Breast epithelium (tissue), 4 donors: ENCODE data around the gene SLC39A1. TPM values are rescaled to one million over a fixed set of nuclear protein-coding genes. Genes with fewer than 3 reads are reported as not detected.

Experiments used
- DNase-seq, 2 donors: peaks; one replicate each; pipeline ENCODE4 v3.0.0-alpha.2; 2019; ENCODE audit warnings: low spot score in 2 of 2
- H3K27ac ChIP-seq, 2 donors: fragments of 200-600 bp; sonication (generic) in 1 of 2; one replicate each; pipeline ENCODE4 v1.5.1; 2016 to 2019; ENCODE audit warnings: mild to moderate bottlenecking in 1 of 2
- H3K27me3 ChIP-seq, 2 donors: fragments of 200-600 bp; sonication (generic) in 1 of 2; one replicate each; pipeline versions ENCODE4 v1.5.1 to v1.6.0; 2017 to 2019; ENCODE audit warnings: control low read depth in 1 of 2, mild to moderate bottlenecking in 1 of 2
- H3K36me3 ChIP-seq: fragments of 200-600 bp; one replicate; pipeline ENCODE4 v1.5.1; 2019
- H3K4me1 ChIP-seq, 2 donors: fragments of 200-600 bp; sonication (generic); one replicate each; pipeline ENCODE4 v1.5.1; 2016 to 2019; ENCODE audit warnings: control low read depth in 1 of 2
- H3K4me3 ChIP-seq, 3 donors: fragments of 200-600 bp; sonication (generic); 1 replicate in 2 of 3; 2 replicates in 1 of 3; pipeline ENCODE4 v1.5.1; 2016 to 2019; ENCODE audit warnings: mild to moderate bottlenecking in 3 of 3, moderate library complexity in 2 of 3
- H3K9me3 ChIP-seq, 2 donors: fragments of 200-600 bp; sonication (generic) in 1 of 2; one replicate each; pipeline ENCODE4 v1.5.1; 2016 to 2019; ENCODE audit warnings: control low read depth in 1 of 2
- POLR2A ChIP-seq: fragments of 450-650 bp; IDR thresholded peaks from one replicate; pipeline ENCODE4 v1.6.1; 2016; ENCODE audit warnings: antibody characterized with exemption, mild to moderate bottlenecking, moderate library complexity
- POLR2AphosphoS5 ChIP-seq, 3 donors: sonication (generic); formaldehyde crosslinking; IDR thresholded peaks; one replicate each; pipeline ENCODE4 v1.6.1; 2017; ENCODE audit warnings: antibody characterized with exemption in 3 of 3
- intact Hi-C: fragments of 100-400 bp; cut with DNase I; formaldehyde crosslinking; loops from one replicate; pipeline ENCODE4 v1.15.1; 2023; ENCODE audit warnings: low total_unique reads
- total RNA-seq, 3 donors: library from RNA; depleted of rRNA; stranded (reverse); fragments of >200 nt; gene quantifications; one replicate each; pipeline ENCODE4 v1.1.0, GENCODE V29; 2016
- TF ChIP-seq, protein P1 (sequence below), 3 donors: fragments of 450-650 bp; IDR thresholded peaks; one replicate each; pipeline ENCODE4 v1.5.1; 2016 to 2017; ENCODE audit warnings: antibody characterized with exemption in 3 of 3, mild to moderate bottlenecking in 3 of 3, moderate library complexity in 3 of 3

Gene SLC39A1
- total RNA-seq, 3 donors from 2014 or later: 102 to 119 (median 111) TPM

DNA sequence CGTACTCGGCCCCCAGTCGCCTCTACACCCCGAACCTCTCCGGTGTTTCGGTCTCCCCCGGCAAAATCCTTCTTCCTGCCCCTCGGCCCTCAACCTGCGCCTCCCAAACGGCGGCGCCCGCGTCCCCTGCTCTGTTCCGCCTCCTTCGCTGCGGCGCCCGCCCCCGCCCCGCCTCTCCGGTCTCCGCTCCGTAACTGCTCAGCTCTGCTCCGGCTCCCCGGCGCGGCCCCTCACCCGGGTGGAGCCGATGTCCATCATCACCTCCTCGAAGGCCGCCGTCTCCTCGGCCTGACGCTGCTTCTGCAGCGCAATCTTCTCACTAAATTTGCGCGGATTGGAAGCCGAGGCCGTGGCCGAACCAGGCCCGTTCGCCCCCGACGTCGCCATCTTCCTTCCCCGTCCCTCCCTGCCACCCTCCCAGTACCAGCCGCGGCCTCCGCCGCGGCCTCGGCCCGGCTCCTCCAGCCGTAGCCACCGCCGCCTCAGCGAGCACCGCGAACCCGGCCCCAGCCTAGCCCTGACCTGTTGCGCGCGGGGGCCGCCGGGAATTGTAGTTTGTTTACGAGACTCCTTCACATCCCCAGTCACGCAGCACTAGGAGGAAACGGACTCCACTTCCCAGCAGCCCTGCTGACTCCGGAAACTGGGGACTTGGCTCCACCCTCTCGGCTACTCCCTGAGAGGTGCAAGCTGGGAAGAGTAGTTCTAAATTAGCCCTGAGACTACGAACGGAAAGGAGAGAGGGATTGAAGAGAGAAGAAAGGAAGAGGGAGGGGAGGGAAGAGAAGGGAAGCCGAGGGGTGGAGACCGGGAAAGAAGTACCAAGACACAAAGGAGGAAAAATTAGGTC is 5.0 kb downstream of the SLC39A1 start, which contains the start of gene CRTC2:
Gene CRTC2, minus strand, starts transcription at position 502 of the 850 bp plus-strand sequence. Its CDS starts 115 bp downstream, at position 387.
- TF ChIP-seq POLR2A: peak; percentile 64
- TF ChIP-seq, protein P1, sequence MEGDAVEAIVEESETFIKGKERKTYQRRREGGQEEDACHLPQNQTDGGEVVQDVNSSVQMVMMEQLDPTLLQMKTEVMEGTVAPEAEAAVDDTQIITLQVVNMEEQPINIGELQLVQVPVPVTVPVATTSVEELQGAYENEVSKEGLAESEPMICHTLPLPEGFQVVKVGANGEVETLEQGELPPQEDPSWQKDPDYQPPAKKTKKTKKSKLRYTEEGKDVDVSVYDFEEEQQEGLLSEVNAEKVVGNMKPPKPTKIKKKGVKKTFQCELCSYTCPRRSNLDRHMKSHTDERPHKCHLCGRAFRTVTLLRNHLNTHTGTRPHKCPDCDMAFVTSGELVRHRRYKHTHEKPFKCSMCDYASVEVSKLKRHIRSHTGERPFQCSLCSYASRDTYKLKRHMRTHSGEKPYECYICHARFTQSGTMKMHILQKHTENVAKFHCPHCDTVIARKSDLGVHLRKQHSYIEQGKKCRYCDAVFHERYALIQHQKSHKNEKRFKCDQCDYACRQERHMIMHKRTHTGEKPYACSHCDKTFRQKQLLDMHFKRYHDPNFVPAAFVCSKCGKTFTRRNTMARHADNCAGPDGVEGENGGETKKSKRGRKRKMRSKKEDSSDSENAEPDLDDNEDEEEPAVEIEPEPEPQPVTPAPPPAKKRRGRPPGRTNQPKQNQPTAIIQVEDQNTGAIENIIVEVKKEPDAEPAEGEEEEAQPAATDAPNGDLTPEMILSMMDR (IDR thresholded peaks at IDR 0.05): no peak
- peak; percentile 79 to 91 (median 90) for TF ChIP-seq POLR2AphosphoS5 (IDR thresholded peaks at IDR 0.05)
- H3K9me3 ChIP-seq: no peaks in the 10 kb centered on the region
- peak within 1 kb of the TSS; percentile 93 to 95 (median 94) for H3K4me3 ChIP-seq
- H3K4me1 ChIP-seq: peaks cover 10 to 17% of the 10 kb centered on the region in 2 donors
- no peaks in the 10 kb centered on the region for H3K27me3 ChIP-seq
- no peaks in the 10 kb centered on the region for H3K36me3 ChIP-seq
- peak; percentile 97 to 99 for DNase-seq
- peak within 1 kb of the TSS; percentile 91 to 95 for H3K27ac ChIP-seq
- intact Hi-C loops: no loop called here

GRCh38 chr1:153957744-153958110 is 5.6 kb downstream of the SLC39A1 start:
- H3K27me3 ChIP-seq: no peaks in the 10 kb centered on the region
- peaks cover 10 to 17% of the 10 kb centered on the region in 2 donors for H3K4me1 ChIP-seq
- no peak for DNase-seq
- intact Hi-C loops: no loop called here
- no peaks in the 10 kb centered on the region for H3K36me3 ChIP-seq
- peak overlapping the region; percentile 93 to 95 (median 94) for H3K4me3 ChIP-seq
- TF ChIP-seq, protein P1 (IDR thresholded peaks at IDR 0.05): no peak
- TF ChIP-seq POLR2A (no peak), POLR2AphosphoS5 (IDR thresholded peaks at IDR 0.05) (no peak)
- H3K9me3 ChIP-seq: no peaks in the 10 kb centered on the region
- H3K27ac ChIP-seq: peak overlapping the region; percentile 91 to 95

- H3K4me3 ChIP-seq: peak overlapping the region; percentile 93 to 95 (median 94)
- DNase-seq: no peak
- TF ChIP-seq, protein P1 (IDR thresholded peaks at IDR 0.05): no peak
- TF ChIP-seq POLR2AphosphoS5 (IDR thresholded peaks at IDR 0.05): no peak
- no peak for TF ChIP-seq POLR2A
- H3K36me3 ChIP-seq: peaks cover 5% of the 10 kb centered on the region
- intact Hi-C loops: no loop called here
- no peaks in the 10 kb centered on the region for H3K27me3 ChIP-seq
- no peaks in the 10 kb centered on the region for H3K9me3 ChIP-seq
- H3K4me1 ChIP-seq: peaks cover 10 to 17% of the 10 kb centered on the region in 2 donors
- peak overlapping the region; percentile 91 to 95 for H3K27ac ChIP-seq
These were observed 6.2 kb downstream of the SLC39A1 start for GRCh38 chr1:153956997-153957715.

DNA sequence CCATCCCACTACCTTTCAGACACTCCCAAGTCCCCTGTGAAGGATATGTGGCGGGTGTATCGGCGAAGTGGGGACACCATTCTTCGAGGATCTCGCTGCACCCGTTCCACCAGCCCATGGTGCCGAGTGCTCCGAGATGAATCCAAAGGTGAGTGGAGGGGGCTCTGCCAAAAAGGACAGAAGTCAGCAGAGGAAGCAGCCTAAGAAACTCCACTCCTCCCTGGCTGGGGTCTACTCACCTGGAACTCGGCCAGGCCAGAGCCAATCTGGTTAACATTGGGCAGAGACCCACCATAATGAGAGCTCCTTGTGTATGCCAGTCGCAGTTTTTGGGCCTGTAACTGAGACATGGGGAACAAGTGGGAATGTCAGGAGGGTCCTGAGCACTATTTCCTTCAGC is 8.5 kb downstream of the SLC39A1 start:
- intact Hi-C loops: no loop called here
- H3K27ac ChIP-seq: no peak overlapping the region
- no peak for DNase-seq

More for the DNA sequence above, 8.5 kb downstream of the SLC39A1 start:
- no peaks in the 10 kb centered on the region for H3K9me3 ChIP-seq
- H3K27me3 ChIP-seq: no peaks in the 10 kb centered on the region
- TF ChIP-seq POLR2A: no peak
- TF ChIP-seq, protein P1 (IDR thresholded peaks at IDR 0.05): no peak
- TF ChIP-seq POLR2AphosphoS5 (IDR thresholded peaks at IDR 0.05): no peak
- peaks cover 12% of the 10 kb centered on the region for H3K36me3 ChIP-seq
- peaks cover 10 to 11% of the 10 kb centered on the region in 2 donors for H3K4me1 ChIP-seq
- no peak overlapping the region for H3K4me3 ChIP-seq
